Astrocyte of the spinal cord (primary cell): ENCODE data around the gene RNASEH1.
"Not testable (repeated sequence)": the region's sequence is repeated elsewhere in the genome, so short reads cannot be mapped to it uniquely, and the experiment has no call there.

Experiments used
- DNase-seq: peaks from one replicate; pipeline ENCODE4 v3.0.0; 2011; ENCODE audit warnings: low read depth, low spot score
- H3K4me3 ChIP-seq: 2 replicates; pipeline ENCODE4 v1.5.1; 2011; ENCODE audit warnings: low read depth, mild to moderate bottlenecking, low read length, moderate library complexity
- in situ Hi-C: cut with HindIII; loops from 2 replicates; pipeline ENCODE4 v1.10.0; 2017; ENCODE audit warnings: low sequenced_read_pairs
- TF ChIP-seq, protein P1 (sequence below): IDR thresholded peaks from 2 replicates; pipeline ENCODE4 v1.5.1; 2012; ENCODE audit warnings: low read depth, mild to moderate bottlenecking, low read length, inconsistent platforms

RNASEH1 gene

DNA sequence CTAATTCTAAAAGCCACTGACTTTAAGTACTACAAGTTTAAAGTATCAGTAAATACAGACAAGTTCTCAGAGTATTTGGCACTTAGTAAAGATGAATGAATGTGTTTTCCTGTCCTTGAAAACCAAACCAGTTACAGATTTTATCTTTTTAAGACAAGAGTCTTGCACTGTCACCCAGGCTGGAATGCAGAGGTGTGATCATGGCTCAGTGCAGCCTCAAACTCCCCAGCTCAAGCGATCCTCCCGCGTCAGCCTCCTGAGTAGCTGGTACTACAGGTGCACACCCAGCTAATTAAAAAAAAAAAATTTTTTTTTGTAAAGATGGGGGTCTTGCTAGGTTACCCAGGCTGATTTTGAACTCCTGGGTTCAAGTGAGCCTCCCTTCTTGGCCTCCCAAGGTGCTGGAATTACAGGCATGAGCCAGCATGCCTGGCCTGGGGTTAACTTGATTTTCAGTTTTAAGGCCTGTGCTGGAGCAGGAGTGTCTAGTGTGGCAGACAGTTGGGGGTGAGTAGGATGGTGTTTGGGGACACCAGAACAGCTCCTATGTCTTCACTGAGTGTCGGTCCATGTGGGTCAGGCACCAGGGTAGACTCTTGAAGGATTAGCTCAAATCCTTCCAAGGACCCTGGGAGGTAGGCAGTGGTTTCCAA lies 26.6 kb upstream of the RNASEH1 start:
- in situ Hi-C loops = no loop called here
- no peak overlapping the region for H3K4me3 ChIP-seq
- TF ChIP-seq, protein P1, sequence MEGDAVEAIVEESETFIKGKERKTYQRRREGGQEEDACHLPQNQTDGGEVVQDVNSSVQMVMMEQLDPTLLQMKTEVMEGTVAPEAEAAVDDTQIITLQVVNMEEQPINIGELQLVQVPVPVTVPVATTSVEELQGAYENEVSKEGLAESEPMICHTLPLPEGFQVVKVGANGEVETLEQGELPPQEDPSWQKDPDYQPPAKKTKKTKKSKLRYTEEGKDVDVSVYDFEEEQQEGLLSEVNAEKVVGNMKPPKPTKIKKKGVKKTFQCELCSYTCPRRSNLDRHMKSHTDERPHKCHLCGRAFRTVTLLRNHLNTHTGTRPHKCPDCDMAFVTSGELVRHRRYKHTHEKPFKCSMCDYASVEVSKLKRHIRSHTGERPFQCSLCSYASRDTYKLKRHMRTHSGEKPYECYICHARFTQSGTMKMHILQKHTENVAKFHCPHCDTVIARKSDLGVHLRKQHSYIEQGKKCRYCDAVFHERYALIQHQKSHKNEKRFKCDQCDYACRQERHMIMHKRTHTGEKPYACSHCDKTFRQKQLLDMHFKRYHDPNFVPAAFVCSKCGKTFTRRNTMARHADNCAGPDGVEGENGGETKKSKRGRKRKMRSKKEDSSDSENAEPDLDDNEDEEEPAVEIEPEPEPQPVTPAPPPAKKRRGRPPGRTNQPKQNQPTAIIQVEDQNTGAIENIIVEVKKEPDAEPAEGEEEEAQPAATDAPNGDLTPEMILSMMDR = no peak
- no peak for DNase-seq

DNA sequence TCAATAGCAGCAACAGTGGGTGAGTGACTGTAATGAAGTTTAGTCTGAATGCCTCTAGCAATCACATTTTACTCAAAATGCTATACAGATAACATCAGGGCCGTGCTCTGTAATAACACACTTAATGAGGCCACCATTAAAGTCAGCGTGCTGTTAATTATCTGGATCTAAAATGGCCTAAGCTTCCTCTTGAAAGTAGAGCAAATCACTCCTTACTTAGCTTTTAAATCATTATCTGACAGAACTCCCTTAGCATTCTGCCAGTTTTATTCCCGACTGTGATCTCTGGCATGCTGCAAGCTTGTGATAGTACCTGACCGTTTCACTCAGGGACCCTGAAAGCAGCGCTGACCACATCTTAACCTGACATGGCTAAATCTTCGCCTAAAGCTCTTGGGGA lies 25.9 kb upstream of the RNASEH1 start:
- H3K4me3 ChIP-seq = no peak overlapping the region
- no peak for DNase-seq
- in situ Hi-C loops = no loop called here
- TF ChIP-seq, protein P1 = no peak

DNA sequence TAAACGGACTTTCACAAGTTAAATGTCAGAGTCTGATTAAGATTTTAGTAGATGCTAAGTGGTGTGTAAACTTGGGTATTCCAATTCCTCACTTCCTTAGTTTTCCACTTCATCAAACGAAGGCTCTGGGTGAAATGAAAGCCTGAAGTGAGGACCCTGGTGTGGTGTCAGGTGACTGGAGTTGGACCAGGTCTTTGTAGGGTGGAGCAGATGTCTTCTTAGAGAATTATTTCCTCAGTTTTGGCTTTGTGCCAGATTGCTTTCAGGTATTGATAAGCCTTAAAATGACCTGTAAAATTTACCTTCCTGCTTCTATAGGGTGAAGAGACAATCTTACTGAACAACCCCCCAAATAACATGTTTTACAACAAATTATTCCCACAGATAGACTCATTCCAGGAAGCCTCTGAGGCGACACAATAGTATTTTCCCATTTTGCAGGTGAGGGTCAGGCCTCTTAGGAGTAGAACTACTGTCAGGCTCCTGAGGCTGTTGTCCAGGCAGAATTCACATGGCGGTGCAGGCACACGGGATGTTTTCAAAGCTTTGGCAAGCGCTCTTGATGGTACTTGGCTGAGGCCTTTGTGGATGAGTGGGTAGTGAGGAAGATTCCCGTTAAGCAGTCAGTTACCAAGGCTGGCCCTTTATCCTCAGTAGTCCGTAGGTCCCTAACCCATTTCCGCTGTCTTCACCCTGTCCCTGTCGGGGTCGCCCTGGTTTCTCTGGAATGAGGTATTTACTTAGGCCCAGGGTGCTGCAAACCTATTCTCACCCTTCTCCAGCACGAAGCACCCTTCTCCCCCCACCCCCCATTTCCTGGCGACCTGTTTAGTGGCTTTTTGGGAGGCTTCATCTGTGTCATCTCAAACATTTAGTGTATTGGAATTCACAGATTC lies 23.5 kb upstream of the RNASEH1 start:
- DNase-seq = no peak
- TF ChIP-seq, protein P1 = no peak
- H3K4me3 ChIP-seq = no peak overlapping the region
- in situ Hi-C loops = no loop called here

DNA sequence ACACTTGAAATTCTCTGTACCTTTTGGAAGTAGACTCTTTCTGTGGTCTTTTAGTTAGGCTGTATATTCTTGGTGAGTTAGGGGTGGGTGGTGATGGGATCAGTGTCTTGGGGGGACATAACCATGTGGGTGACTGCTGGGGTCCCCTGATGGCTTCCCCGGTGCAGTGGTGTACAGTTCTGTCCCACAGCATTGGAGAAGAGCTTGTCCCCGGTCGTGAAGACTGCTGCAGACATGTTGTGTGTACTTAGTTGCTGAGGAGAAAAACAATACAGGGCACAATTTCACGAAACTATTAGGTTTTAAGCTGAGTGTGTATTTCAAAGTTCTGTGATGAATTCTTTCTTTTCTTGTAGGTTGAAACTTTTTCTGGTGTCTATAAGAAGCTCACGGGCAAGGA lies 22.3 kb upstream of the RNASEH1 start:
- no peak for DNase-seq
- no peak overlapping the region for H3K4me3 ChIP-seq
- TF ChIP-seq, protein P1 = no peak
- in situ Hi-C loops = no loop called here

DNA sequence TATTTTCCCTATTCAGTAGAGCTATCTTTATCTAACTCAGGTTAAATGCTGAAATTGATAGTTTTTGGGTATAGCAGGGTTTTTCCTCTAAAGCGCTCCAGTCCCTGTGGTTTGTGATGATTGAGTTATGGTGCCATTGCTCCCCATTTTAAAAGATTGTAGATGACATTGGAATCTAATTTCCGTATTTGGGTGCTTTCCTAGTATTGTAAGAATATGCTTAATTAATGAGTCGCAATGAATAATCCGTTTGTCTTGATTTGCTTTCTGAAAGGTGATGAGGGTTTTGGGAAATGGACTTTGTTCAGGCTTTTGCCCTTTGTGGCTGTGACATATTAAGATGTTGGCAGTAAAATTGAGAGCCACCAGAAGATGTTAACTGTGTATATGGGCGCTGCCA lies 20.9 kb upstream of the RNASEH1 start:
- no peak for DNase-seq
- peak overlapping the region; percentile 12 for H3K4me3 ChIP-seq
- in situ Hi-C loops = no loop called here

DNA sequence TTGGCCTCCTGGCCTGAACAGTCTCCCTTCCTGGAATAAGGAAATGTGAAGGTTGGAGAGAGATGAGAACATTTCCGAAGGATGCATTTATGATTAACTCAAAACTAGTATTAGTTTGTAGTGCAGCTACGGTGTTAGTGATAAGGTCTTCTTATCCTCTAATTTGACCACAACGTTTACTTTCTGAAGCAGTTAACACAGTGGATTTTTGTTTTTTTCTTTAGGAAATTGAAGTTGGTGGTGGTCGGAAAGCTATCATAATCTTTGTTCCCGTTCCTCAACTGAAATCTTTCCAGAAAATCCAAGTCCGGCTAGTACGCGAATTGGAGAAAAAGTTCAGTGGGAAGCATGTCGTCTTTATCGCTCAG lies 18.1 kb upstream of the RNASEH1 start:
- in situ Hi-C loops, DNase-seq: not testable (repeated sequence)
- peak overlapping the region; percentile 97 for H3K4me3 ChIP-seq

More for the DNA sequence above, 20.9 kb upstream of the RNASEH1 start:
- TF ChIP-seq, protein P1 = no peak
